Bone marrow (tissue), 2 donors: ENCODE measurements around the gene HTRA3.

ENCODE experiments used
- DNase-seq, 2 donors: peaks; one replicate each; lab custom pipeline; 2025; lab: John Stamatoyannopoulos, UW

HTRA3 gene

GRCh38 chr4:8234715-8235114 lies 34.8 kb upstream of the HTRA3 start:
- no peak for DNase-seq

DNA sequence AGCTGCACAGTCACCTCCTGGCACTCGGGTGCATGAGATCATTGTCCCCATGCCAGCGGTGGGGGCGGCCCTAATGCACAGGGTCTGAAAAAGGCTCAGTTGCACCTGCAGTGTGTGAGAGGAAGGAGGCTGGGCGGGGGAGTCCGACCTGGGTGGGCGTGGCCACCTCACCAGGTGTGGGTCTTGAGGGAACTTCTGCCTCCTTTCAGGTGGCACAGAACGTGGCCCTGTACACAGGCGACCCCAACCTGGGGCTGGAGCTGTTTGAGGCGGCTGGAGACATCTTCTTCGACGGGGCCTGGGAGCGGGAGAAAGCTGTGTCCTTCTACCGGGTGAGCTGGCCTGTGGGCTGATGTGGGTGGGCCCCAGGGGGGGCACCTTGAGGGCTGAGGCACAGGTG lies 34.3 kb upstream of the HTRA3 start:
- no peak for DNase-seq

DNA sequence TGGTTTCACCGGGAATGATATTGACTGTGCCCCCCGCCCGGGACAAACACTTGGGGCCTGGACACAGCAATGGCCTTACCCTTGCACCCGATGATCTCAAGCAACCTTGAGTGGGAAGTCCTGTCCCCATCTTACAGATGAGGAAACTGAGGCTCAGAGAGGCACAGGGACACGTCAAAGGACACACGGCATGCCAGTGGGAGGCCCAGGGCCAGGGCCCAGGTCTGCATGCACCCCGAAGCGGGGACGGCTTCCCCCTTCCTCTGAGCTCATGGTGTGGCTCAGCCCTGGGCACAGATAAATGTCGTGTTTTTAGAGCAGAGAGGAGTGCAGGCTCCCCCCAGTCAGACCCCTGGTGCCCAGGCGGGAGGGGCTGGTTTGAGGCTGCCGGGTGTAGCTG lies 33.9 kb upstream of the HTRA3 start:
- no peak for DNase-seq

DNA sequence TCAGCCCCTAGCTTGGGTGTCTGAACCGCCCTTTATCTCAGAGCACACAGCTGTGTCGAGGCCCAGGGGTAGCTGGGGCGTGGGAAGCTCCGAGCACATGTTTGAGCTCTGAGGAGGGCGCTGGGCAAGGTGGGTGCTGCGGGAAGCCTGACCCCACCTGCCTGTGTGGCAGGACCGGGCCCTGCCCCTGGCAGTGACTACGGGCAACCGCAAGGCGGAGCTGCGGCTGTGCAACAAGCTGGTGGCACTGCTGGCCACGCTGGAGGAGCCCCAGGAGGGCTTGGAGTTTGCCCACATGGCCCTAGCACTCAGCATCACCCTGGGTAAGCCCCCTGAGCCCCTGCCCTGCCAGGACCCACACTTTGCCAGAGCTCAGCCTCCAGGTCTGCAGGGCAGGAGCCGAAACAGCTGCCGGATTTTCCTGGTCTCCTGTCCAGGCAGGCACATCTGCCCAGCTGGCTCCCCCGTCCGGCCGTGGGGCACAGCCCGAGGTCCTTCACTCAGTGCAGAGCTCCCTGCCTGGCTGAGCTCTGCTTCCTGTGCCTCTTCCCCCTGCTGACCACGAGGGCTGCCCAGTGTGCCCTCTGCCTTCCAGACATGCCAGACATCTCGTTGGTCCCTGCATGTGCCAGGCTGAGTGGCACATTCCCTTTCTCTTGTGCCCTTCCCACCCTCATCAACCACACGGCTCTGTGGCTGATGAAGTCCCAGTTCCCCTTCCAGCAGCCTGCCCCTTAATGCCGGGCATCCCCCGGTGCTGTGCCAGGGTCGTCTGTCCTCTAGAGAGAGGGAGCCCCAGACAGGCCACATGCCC lies 33.2 kb upstream of the HTRA3 start:
- no peak for DNase-seq

DNA sequence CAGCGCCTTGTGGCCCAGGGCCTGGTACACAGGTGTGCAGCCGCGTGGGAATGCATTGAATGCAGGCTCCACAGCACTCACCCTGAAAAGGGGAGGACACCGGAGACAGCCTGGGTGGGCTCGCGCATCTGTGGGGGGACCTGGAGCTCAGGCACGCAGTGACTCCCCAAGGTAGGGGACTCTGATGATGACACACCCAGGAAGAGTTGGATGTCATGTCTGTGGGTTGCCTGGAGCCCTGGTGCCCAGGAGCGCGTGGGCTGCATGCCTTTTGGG lies 32.7 kb upstream of the HTRA3 start:
- DNase-seq, result no peak

DNA sequence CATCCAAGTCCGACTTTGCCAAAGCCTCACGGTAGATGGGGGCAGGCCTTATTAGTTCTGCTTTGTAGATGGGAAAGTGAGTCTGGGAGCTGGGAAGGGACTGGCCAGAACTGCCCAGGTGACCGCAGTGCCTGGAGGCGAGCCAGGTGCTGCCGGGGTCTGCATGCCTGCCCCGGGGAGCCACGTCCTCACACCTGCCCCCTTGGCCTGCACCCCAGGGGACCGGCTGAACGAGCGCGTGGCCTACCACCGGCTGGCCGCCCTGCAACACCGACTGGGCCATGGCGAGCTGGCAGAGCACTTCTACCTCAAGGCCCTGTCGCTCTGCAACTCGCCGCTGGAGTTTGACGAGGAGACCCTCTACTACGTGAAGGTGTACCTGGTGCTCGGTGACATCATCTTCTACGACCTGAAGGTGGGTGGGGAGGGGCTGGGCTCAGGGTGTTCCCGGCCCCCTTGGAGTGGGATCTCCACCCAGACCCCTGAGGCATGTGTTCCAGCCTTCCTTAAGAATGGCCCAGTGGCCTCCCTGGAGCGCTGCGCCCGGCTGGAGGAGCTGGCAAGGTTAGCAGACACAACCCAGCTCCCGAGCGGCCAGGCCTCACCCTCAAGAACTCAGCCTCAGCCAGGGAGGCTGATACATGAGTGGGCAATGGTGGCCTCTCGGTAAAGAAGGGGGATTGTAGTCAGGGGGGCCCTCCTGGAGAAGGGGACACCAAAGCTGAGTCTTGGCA lies 32.1 kb upstream of the HTRA3 start:
- DNase-seq, result no peak

DNA sequence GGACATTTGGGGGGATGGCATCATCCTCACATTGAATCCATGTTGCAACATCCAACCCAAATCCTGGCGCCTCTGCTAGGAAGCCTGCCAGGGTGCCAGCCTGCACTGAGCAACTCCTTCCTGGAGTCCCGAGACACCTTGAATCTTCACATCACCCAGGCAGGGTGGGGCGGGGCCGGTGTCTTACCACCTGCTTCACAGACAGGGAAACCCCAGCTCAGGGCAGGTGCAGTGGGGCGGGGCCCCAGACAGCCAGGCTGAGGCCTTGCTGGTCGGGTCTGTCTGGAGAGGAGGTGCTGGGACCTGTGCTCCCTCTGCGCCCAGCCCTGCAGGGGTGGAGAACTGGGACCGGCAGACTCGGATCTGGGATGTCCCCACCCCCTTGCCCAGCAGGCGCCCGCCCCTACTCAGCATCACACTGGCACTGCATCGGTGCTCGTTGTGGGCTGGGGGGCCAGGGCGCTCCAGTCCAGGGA lies 31.5 kb upstream of the HTRA3 start:
- DNase-seq, result no peak

- DNase-seq, result no peak
Observed at GRCh38 chr4:8238515-8239053, 31.0 kb upstream of the HTRA3 start.

GRCh38 chr4:8239226-8239625 lies 30.3 kb upstream of the HTRA3 start:
- no peak for DNase-seq

DNA sequence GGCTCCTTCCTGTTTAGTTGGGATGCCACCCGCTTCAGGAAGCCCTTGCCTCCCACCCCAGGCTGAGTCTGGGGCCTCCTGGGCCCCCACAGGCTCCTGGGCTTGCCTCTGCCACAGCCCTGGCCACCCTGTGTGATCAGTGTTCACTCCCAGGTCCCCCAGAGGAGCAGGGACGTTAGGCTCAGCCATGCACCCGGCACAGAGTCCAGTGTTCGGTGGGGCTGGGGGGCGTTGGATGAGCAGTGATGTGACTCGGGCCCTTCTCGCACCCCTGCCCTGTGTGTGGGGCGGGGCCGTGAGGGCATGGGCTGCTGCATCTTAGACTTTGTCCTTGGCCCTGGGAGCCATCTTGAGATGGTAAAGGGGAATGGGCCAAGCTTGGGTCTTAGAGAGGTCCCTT lies 29.9 kb upstream of the HTRA3 start:
- no peak for DNase-seq

- DNase-seq, result no peak
Observed at GRCh38 chr4:8240211-8241041, 29.1 kb upstream of the HTRA3 start.

DNA sequence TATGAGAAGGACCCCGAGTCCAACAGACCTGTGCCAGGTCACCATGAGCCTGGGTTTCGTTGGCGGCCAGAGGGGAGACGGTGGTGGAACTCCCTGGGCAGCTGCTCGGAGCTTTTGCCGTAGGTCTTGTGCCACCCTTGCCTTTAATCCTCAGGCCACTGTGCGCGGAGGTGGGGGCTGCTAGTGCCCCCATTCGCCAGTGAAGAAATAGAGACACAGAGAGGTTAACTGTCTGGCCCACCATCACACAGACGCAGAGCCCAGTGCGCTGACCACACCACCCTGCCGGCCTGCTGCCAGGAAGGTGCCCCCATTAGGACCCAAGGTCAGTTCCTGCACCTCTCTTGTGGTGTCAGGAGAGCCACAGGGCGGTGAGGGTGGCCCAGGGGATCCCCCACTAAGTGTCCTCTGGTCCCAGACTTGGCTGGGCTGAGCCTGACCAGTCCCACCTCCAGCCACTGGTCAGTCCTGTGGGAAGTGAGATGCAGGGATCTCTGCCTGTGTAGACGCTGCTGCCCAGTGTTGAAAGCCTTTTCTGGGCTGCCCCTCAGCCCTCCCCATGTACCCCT lies 28.3 kb upstream of the HTRA3 start:
- no peak for DNase-seq

DNA sequence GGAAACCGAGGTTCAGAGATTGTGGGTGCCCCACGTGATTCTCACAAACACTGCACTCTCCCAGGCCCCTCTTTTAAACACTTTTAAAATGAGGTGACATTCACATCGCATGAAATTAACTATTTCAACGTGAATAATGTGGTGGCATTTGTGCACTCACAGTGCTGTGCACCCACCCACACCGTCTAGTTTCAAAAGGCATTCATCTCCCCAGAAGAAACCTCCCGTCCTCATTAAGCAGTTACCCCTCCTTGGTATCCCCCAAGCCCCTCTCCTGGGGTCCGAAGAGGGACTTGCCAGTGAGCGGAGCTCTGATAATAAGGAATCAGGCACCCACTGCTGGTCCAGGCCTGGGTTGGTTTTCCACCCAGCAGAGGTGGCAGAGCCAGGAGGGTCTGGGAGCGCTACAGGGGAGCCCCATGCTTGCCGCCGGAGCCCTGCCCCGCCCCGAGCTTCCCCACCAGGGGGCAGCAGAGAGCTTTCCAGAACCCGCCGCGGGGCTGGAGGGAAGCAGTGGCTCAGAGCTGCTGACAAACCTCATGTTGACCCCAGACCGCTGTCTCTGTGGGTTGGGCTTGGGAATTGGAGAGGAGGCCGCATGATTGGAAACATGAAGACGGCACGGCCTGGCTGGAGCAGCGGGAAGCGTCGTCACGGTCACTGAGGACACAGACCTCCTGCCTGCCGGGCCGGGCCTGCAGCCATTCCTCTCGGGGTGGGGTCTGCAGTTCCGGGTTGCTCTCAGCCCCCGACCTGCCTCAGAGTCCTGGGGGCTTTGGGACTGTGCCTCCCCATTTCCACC lies 27.5 kb upstream of the HTRA3 start:
- peak; percentile 47 to 72 for DNase-seq

DNA sequence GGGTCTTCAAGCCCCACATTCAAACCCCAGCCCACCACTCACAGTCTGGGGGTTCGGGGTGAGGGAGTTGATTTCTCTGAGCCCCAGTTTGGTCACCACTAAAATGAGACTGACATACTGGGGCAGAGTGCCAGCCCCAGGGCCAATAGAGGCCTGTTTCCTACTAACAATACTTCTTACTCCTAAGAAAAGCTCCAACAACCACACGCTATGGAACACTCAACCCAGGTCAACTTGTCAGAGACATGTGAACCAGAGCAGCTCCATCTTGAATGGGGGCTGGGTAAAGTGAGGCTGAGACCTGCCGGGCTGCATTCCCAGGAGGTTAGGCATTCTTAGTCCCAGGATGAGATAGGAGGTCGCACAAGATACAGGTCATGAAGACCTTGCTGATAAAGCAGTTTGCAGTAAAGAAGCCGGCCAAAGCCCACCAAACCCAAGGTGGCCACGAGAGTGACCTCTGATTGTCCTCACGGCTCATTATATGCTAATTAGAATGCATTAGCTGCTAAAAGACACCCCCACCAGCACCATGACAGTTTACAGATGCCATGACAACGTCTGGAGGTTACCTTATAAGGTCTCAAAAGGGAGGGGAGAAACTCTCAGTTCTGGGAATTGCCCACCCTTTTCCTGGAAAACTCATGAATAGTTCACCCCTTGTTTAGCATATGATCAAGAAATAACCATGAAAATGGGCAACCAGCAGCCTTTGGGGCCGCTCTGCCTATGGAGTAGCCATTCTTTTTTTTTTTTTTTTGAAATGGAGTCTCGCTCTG lies 26.6 kb upstream of the HTRA3 start:
- no peak for DNase-seq

- no peak for DNase-seq
Observed at GRCh38 chr4:8244001-8244757, 25.4 kb upstream of the HTRA3 start.

- DNase-seq, result no peak
Observed at GRCh38 chr4:8244931-8245460, 24.6 kb upstream of the HTRA3 start.

DNA sequence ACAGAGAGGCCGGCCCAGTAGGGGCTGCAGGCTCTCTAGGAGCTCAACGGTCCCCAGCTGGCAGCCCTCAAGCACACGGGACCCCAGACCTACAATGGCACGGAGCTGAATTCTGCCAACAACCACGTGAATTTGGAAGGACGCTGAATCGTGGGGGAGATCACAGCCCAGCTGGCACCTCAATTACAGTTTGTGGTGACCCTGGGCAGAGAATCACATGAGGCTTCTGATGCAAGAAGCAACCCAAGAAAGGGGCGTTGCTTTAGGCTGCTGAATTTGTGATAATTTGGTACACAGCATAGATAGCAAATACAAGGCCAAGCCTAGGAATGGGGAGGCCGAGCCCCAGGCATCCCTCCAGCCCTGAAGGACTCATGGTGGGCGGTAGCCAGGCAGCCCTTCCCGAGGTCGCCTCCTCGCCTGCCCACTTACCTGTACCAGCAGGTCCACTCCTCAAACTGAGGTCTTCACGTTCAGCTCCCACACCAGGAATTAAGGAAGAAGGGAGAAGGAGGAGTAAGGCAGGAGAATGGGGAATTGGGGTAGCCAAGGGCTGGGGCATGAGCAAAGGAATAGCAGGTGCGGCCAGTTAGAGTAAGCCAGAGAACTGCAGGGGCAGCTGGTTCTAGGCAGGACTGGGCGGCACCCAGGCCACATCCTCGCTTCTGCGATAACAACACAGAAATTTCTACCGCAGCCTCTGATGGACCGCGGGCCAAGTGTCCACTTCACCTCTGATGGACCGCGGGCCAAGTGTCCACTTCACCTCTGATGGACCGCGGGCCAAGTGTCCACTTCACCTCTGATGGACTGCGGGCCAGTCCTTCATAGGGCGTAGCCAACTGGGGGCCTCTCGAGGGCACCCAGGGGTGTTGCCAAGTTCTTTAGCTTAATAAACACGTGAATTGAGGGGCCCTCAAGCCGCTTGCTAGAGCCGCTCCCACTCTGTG lies 23.4 kb upstream of the HTRA3 start:
- DNase-seq, result no peak
